DOHH2 (cell line): ENCODE measurements around the gene PTPN14.

Experiments used
- H3F3A ChIP-seq: fragments of 200-600 bp; sonication (generic), shearing (Covaris generic); 2 replicates; pipeline ENCODE4 v1.6.0; 2016; ENCODE audit warnings: antibody characterized with exemption, mild to moderate bottlenecking; ENCODE audit not compliant: control insufficient read depth, insufficient read depth
- H3K27ac ChIP-seq: fragments of 200-600 bp; sonication (generic); 2 replicates; pipeline ENCODE4 v1.5.1; 2014; ENCODE audit warnings: low read depth, mild to moderate bottlenecking, low read length, moderate library complexity
- H3K27me3 ChIP-seq: fragments of 200-600 bp; sonication (generic); 2 replicates; pipeline ENCODE4 v1.6.1; 2014; ENCODE audit warnings: mild to moderate bottlenecking, low read length, mixed read lengths; ENCODE audit not compliant: control insufficient read depth
- H3K36me3 ChIP-seq: fragments of 200-600 bp; sonication (generic); 2 replicates; pipeline ENCODE4 v1.6.1; 2014; ENCODE audit warnings: mild to moderate bottlenecking, low read length, moderate library complexity, mixed read lengths; ENCODE audit not compliant: control insufficient read depth
- H3K4me1 ChIP-seq: fragments of 200-600 bp; sonication (generic); 2 replicates; pipeline ENCODE4 v1.6.1; 2014; ENCODE audit warnings: mild to moderate bottlenecking, low read length, mixed read lengths; ENCODE audit not compliant: control insufficient read depth
- H3K4me2 ChIP-seq: fragments of 200-600 bp; sonication (generic); 2 replicates; pipeline ENCODE4 v1.6.0; 2014; ENCODE audit warnings: mild to moderate bottlenecking, low read length, moderate library complexity
- H3K4me3 ChIP-seq: fragments of 200-600 bp; sonication (generic); 2 replicates; pipeline ENCODE4 v1.5.1; 2014; ENCODE audit warnings: mild to moderate bottlenecking, low read length, mixed read lengths
- H3K79me2 ChIP-seq: fragments of 200-600 bp; sonication (generic); 2 replicates; pipeline ENCODE4 v1.6.1; 2014; ENCODE audit warnings: mild to moderate bottlenecking, low read length, mixed read lengths; ENCODE audit not compliant: control insufficient read depth
- H3K9me2 ChIP-seq: fragments of 200-600 bp; sonication (generic); replicated peaks from 2 replicates; pipeline ENCODE4 v1.6.1; 2014; ENCODE audit warnings: mild to moderate bottlenecking, low read length, mixed read lengths; ENCODE audit not compliant: control insufficient read depth
- H3K9me3 ChIP-seq: fragments of 200-600 bp; sonication (generic); 2 replicates; pipeline ENCODE4 v1.6.1; 2014; ENCODE audit warnings: antibody characterized with exemption, low read length, mixed read lengths; ENCODE audit not compliant: control insufficient read depth, insufficient read depth
- H4K20me1 ChIP-seq: fragments of 200-600 bp; sonication (generic); 2 replicates; pipeline ENCODE4 v1.6.0; 2014; ENCODE audit warnings: low read depth, mild to moderate bottlenecking, antibody characterized with exemption, low read length, moderate library complexity; ENCODE audit not compliant: control insufficient read depth, insufficient read depth
- CTCF ChIP-seq: fragments of 200-600 bp; sonication (generic); IDR thresholded peaks from one replicate; pipeline ENCODE4 v1.5.1; 2014; ENCODE audit warnings: antibody characterized with exemption, mild to moderate bottlenecking, low read depth, low read length; ENCODE audit not compliant: poor library complexity, severe bottlenecking
- EZH2phosphoT487 ChIP-seq: fragments of 200-600 bp; sonication (generic); IDR thresholded peaks from 2 replicates; pipeline ENCODE4 v1.6.1; 2017; ENCODE audit warnings: borderline replicate concordance, mild to moderate bottlenecking, antibody characterized with exemption, low read length, moderate library complexity, mixed read lengths

PTPN14 gene

GRCh38 chr1:214425101-214425500, 126.3 kb downstream of the PTPN14 start:
- H3K9me3 ChIP-seq: no peaks in the 10 kb centered on the region
- TF ChIP-seq CTCF (no peak), EZH2phosphoT487 (no peak)
- H3K4me2 ChIP-seq: no peak overlapping the region
- no peak overlapping the region for H3K4me3 ChIP-seq
- no peaks in the 10 kb centered on the region for H3F3A ChIP-seq
- peaks cover 16% of the 10 kb centered on the region for H3K4me1 ChIP-seq
- H3K36me3 ChIP-seq: no peaks in the 10 kb centered on the region
- H3K9me2 ChIP-seq: no peaks in the 10 kb centered on the region
- no peak overlapping the region for H3K27ac ChIP-seq
- H3K27me3 ChIP-seq: peaks cover 3% of the 10 kb centered on the region; the same call in 1 of the 2 replicates
- H3K79me2 ChIP-seq: no peaks in the 10 kb centered on the region
- no peaks in the 10 kb centered on the region for H4K20me1 ChIP-seq

GRCh38 chr1:214423045-214423444, 128.4 kb downstream of the PTPN14 start:
- Histone ChIP-seq H3K36me3 (no peaks in the 10 kb centered on the region), H3F3A (no peaks in the 10 kb centered on the region), H3K27ac (no peak overlapping the region), H4K20me1 (no peaks in the 10 kb centered on the region), H3K4me3 (no peak overlapping the region), H3K27me3 (peaks cover 3% of the 10 kb centered on the region; the same call in 1 of the 2 replicates), H3K79me2 (no peaks in the 10 kb centered on the region), H3K9me3 (no peaks in the 10 kb centered on the region), H3K4me2 (no peak overlapping the region), H3K9me2 (no peaks in the 10 kb centered on the region), H3K4me1 (peaks cover 7% of the 10 kb centered on the region)
- no peak for TF ChIP-seq EZH2phosphoT487
- TF ChIP-seq CTCF: no peak

GRCh38 chr1:214422137-214422671, 129.2 kb downstream of the PTPN14 start:
- Histone ChIP-seq H3K9me3 (no peaks in the 10 kb centered on the region), H3K4me1 (no peaks in the 10 kb centered on the region), H3F3A (no peaks in the 10 kb centered on the region), H3K9me2 (no peaks in the 10 kb centered on the region), H3K27me3 (peaks cover 3% of the 10 kb centered on the region; the same call in 1 of the 2 replicates), H3K36me3 (no peaks in the 10 kb centered on the region), H4K20me1 (no peaks in the 10 kb centered on the region), H3K27ac (no peak overlapping the region), H3K4me3 (no peak overlapping the region), H3K4me2 (no peak overlapping the region), H3K79me2 (no peaks in the 10 kb centered on the region)
- TF ChIP-seq CTCF (no peak), EZH2phosphoT487 (no peak)
